Measurements from ENCODE around the gene MGA. TPM values are rescaled to one million over a fixed set of nuclear protein-coding genes. Genes with fewer than 3 reads are reported as not detected.
A peak's percentile ranks its signal among the peaks of the same experiment; 100 is the strongest.

Gene MGA
- polyA plus RNA-seq: 17.8 TPM

DNA sequence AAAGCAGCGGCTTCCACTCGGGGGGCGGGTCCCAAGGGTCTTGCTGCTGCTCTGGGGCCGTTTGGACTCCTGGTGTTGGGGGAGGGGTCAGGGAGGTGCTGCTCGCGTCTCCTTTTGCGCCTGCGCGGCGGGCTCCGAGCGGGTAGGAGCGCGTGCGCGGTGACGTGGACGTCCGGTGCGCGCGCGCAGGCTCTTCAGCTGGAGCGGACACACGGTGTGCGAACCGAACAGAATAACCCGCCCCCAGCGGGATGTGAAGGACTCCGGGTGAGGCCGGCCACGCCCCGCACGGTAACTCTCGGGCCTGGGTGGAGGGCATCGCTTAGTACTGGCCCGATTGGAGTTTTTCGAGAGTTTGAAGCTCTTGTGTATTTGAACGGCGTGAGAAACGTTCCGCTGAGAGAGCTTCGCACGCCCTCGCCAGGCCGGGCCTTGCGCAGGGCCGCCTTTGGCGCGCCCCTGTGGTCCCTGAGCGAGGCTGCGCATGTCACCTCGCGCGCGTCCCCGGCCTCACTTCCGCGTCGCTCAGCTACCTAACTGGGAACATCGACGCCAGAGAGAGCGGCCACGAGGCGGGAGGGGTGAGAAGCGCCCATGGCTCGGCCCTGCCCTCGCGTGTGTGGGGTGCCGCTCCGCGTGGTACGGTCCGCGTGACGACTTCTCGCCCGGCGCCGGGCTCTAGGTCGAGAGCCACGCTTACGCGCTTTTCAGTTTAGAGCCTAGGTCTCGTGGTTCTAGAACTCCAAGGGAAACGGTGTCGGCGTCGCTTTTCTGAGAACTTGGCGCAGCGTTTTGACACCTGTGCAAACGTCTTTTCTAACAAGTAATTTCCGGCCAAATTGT lies at the start of gene MGA:
TSS of gene MGA (plus strand) at position 171 of the 843 bp plus-strand sequence.
- peak within 1 kb of the TSS; percentile 94 to 98 (median 96) for H3K4me3 Mint-ChIP-seq
- H3K27ac Mint-ChIP-seq: peak within 1 kb of the TSS; percentile 95 to 99 (median 97)
- peaks cover 4% of the 10 kb centered on the region for H3K27me3 Mint-ChIP-seq
- H3K36me3 Mint-ChIP-seq: no peaks in the 10 kb centered on the region
- peaks cover 31 to 37% (median 33%) of the 10 kb centered on the region in 3 donors for H3K4me1 Mint-ChIP-seq
- peaks cover 0 to 2% (median 0%) of the 10 kb centered on the region in 3 donors for H3K9me3 Mint-ChIP-seq

DNA sequence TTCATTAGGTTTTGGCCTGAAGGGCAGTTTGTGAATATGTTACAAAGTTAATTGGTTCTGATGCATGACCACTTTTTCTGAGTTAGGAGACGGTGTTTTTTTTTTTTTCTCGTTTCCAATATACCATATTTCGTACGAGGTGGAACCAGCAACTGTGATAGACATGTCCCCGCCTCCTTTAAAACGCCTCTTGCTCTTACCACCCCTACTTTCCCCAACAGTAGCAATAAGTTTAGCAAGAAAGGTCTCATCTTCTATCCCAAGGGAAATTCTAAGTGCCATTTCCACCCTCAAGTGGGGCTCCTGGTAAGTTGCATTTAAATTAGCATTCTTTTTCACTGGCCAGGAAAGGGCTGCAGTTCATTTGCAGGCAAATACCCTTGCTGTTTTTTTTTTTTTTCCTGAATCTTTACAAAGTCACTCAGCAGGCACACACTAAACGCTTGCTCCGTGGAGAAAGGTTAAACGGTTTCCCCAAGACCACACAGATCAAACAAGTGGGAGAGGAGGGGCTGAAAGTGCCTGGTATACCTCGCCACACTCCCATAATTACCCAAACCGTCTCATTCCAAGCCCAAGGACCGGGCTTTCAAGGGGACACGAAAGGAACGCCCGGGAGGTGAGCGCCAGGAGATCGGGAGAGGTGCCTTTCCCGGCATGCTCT lies 39.5 kb upstream of the MGA start:
- Mint-ChIP-seq H3K27ac (peak overlapping the region; percentile 67 to 86 (median 76)), H3K36me3 (peaks cover 3% of the 10 kb centered on the region), H3K27me3 (peaks cover 2% of the 10 kb centered on the region), H3K4me1 (peaks cover 0 to 9% (median 7%) of the 10 kb centered on the region in 3 donors), H3K9me3 (peaks cover 0 to 3% (median 0%) of the 10 kb centered on the region in 3 donors), H3K4me3 (peak overlapping the region; percentile 77 to 89 (median 87))

DNA sequence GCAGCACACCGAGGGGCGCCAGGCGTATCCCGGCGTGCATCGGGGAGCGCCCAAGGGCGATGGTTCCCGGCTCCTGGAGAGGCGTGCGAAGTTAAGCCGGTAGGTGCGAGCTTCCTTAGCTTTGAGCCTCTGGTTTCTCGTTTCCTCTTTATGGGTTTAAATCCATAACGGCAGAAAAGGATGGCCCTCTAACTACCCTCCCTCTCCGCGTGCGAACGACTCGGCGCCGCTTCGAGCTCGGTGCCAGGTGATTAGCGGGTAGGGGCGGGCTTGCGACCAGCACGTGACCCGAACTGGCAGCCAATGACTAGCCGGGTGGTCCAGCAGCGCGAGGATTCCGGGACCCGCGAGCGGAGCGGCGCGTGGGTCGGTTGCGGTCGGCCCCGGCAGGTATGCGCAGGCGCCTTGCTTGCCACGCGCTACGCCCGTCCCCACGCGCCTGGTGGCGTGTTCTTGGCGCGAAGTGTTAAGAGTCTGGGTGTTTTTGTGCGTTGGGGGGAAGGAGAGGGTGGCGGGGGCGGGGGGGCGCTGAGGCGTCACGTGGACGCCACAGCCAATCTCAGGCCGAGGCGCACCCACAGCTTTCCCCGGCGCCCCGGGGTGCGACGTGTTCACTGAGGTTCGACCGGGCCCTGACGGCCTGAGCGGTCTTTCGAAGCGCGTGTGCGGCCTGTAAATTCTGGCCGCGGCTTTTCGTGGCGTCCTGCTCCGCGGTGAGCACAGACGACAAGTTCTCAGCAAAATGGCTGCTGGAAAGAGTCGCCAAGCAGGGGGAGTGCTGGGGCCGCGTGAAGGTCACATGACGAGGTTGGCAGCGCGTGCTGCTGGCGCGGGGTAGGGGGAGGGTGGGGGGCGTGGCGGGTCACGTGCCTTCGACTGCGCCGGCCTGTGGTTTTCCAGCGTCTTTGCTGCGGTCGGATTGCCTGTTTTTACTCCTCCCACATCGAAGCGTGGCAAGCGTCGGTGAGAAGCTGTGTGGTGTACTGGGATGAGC lies 38.7 kb upstream of the MGA start:
- Mint-ChIP-seq H3K36me3 (peaks cover 3% of the 10 kb centered on the region), H3K27me3 (peaks cover 2% of the 10 kb centered on the region), H3K4me3 (peak overlapping the region; percentile 77 to 89 (median 87)), H3K9me3 (peaks cover 0 to 3% (median 0%) of the 10 kb centered on the region in 3 donors), H3K27ac (peak overlapping the region; percentile 67 to 76 (median 71)), H3K4me1 (peaks cover 0 to 9% (median 7%) of the 10 kb centered on the region in 3 donors)

DNA sequence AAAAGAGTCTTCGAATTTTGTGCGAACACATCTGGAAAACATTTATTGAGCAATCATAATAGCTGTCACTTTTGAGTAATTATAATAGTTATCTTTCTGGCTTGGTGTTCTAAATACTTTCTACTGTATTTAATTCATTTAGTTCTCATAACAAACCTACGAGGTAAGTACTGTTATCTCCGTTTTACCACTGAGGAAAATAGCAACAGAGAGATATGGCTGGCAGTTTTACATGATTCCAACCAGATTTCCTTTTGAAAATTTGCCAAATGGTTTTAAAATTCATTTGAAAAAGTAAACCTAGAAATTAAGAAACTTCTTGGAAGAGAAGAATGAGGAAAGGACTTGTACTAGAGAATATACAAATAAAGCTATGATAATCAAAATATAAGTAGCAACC lies 37.3 kb upstream of the MGA start:
- Mint-ChIP-seq H3K9me3 (peaks cover 0 to 3% (median 0%) of the 10 kb centered on the region in 3 donors), H3K36me3 (no peaks in the 10 kb centered on the region), H3K27ac (peak overlapping the region in 1 of 3 donors; percentile 18), H3K4me1 (peaks cover 0 to 9% (median 7%) of the 10 kb centered on the region in 3 donors), H3K27me3 (peaks cover 2% of the 10 kb centered on the region), H3K4me3 (peak overlapping the region in 1 of 4 donors; percentile 48)

DNA sequence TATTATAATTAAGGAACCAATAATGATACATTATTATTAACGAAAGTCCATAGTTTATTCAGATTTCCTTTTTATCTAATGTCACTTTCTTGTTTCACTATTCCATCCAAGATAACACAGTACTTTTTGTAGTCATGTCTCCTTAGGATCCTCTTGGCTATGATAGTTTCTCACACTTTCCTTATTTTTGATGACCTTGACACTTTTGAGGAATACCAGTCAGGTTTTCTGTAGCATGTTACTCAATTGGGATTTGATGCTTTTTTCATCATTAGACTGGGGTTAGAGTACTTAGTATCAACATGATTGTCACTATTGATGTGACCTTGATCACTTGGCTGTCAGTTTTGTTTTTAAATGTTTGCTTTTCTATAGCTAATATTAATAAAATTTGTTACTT lies 33.0 kb upstream of the MGA start:
- no peaks in the 10 kb centered on the region for H3K36me3 Mint-ChIP-seq

DNA sequence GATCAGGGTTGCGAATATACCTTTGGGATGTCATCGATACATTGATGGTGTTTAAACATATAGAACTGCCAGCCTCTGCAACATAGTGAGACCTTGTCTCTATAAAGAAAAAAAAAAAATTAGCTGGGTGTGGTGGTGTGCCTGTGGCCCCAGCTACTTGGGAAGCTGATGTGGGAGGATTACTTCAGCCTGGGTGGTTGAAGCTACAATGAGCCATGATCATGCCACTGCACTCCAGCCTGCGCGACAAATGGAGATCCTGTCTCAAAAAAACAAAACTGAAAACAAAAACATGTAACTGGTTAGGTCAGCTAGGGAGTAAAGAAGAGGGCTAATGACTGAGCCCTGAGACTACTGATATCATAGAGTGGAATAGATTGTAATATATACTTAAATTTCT lies 30.7 kb upstream of the MGA start:
- H3K4me3 Mint-ChIP-seq: no peak overlapping the region
- no peaks in the 10 kb centered on the region for H3K27me3 Mint-ChIP-seq
- H3K27ac Mint-ChIP-seq: no peak overlapping the region
- no peaks in the 10 kb centered on the region for H3K36me3 Mint-ChIP-seq
- no peaks in the 10 kb centered on the region for H3K9me3 Mint-ChIP-seq
- peaks cover 15 to 16% (median 16%) of the 10 kb centered on the region in 3 donors for H3K4me1 Mint-ChIP-seq

More for the DNA sequence above, 33.0 kb upstream of the MGA start:
- Mint-ChIP-seq H3K27me3 (no peaks in the 10 kb centered on the region), H3K9me3 (no peaks in the 10 kb centered on the region), H3K4me3 (no peak overlapping the region), H3K27ac (no peak overlapping the region), H3K4me1 (peaks cover 3 to 6% (median 6%) of the 10 kb centered on the region in 3 donors)

DNA sequence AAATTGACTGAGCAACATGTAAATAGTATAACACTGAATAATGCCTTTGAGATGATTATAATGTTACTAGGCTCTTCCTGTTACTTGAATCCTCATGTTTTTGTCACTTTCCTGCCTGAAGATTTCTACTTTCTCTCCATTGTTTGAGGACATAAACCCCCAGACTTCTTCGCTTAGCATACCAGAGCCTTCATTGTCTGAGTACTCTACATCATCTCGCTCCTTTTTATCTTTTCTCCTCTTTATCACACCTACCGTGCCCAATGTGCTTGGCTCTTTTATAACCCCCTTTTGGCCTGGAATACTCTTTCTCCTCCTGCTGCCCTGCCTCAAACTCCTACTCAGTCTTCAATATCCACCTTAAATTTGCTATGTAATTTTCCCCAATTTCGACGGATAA lies 30.3 kb upstream of the MGA start:
- H3K27me3 Mint-ChIP-seq: no peaks in the 10 kb centered on the region
- H3K27ac Mint-ChIP-seq: no peak overlapping the region
- H3K9me3 Mint-ChIP-seq: no peaks in the 10 kb centered on the region
- H3K4me3 Mint-ChIP-seq: no peak overlapping the region
- no peaks in the 10 kb centered on the region for H3K36me3 Mint-ChIP-seq
- H3K4me1 Mint-ChIP-seq: peaks cover 18 to 20% (median 19%) of the 10 kb centered on the region in 3 donors

DNA sequence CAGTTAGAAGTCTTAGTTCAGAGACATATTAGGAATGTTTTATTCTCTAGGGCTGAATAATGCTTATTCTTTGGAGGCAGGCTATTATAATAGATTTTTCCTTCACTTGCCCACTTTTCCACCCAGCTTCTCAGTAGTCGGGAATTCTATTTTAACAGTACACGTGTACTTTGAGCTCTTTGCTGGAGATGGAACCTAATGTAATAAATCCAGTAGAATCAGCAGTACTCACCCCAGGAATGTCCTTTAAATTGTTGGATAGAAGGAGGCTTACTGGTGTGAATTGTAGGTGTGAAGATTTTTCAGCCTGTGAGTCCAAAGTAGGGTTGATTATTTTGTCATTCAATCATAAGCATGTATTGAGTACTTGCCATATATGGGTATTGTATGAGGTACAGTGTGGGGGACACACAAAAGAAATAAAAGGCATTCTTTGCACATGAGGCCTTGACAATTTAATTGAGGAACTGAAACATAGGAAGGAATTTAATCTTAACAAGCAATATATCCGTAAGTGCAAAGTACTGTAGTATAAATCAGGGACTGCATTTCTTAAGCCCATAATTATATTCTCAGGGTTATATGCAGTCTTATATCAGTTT lies 29.5 kb upstream of the MGA start:
- H3K4me3 Mint-ChIP-seq: no peak overlapping the region
- H3K27me3 Mint-ChIP-seq: no peaks in the 10 kb centered on the region
- H3K4me1 Mint-ChIP-seq: peaks cover 18 to 20% (median 19%) of the 10 kb centered on the region in 3 donors
- no peak overlapping the region for H3K27ac Mint-ChIP-seq
- H3K36me3 Mint-ChIP-seq: no peaks in the 10 kb centered on the region
- H3K9me3 Mint-ChIP-seq: no peaks in the 10 kb centered on the region

DNA sequence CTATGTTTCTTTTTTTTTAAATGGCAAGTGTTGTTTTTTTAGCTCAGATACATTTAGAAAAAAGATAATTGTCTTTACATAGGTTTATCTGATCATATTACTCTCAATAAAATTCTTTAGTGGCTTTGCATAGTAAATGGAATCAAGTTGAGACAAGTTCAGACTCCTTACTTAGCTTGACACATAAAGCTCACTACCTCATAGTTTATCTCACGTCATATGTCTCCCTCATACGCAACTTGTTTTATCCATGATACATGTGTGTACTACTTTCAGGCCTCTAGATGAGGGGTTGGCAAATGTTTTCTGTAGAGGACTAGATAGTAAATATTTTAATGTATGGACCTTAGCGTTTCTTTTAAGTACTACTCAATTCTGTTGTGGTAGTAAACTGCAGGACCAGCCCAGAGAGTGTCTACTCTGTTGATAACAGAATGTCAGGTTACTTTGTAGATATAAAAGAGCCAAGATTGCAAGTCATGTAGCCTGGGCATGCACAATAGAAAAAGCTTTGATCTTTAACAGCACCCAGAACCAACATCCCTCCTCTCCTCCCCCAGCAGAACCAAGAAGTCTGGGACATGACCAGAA lies 28.2 kb upstream of the MGA start:
- no peak overlapping the region for H3K4me3 Mint-ChIP-seq
- no peaks in the 10 kb centered on the region for H3K9me3 Mint-ChIP-seq
- no peaks in the 10 kb centered on the region for H3K27me3 Mint-ChIP-seq
- H3K4me1 Mint-ChIP-seq: peaks cover 18 to 20% (median 19%) of the 10 kb centered on the region in 3 donors
- no peaks in the 10 kb centered on the region for H3K36me3 Mint-ChIP-seq
- H3K27ac Mint-ChIP-seq: no peak overlapping the region

DNA sequence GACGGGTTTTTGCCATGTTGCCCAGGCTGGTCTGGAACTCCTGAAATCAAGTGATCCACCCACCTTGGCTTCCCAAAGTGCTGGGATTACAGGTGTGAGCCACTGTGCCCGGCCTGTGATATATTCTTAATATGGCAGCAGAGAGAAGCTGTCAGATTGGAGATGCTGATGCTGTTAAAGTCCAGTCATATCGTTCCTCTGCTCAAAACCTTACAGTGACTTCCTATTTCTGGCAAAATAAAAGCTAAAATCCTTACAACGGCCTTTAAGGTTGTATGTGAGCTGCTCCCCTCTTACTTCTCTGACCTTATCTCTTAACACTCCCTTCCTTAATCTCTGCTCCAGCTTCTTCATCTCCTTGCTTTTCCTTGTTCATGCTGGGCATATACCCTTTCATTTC lies 26.6 kb upstream of the MGA start:
- Mint-ChIP-seq H3K4me1 (peaks cover 15 to 20% (median 19%) of the 10 kb centered on the region in 3 donors), H3K27me3 (no peaks in the 10 kb centered on the region), H3K27ac (no peak overlapping the region), H3K4me3 (peak overlapping the region in 1 of 4 donors; percentile 44), H3K36me3 (no peaks in the 10 kb centered on the region), H3K9me3 (no peaks in the 10 kb centered on the region)

DNA sequence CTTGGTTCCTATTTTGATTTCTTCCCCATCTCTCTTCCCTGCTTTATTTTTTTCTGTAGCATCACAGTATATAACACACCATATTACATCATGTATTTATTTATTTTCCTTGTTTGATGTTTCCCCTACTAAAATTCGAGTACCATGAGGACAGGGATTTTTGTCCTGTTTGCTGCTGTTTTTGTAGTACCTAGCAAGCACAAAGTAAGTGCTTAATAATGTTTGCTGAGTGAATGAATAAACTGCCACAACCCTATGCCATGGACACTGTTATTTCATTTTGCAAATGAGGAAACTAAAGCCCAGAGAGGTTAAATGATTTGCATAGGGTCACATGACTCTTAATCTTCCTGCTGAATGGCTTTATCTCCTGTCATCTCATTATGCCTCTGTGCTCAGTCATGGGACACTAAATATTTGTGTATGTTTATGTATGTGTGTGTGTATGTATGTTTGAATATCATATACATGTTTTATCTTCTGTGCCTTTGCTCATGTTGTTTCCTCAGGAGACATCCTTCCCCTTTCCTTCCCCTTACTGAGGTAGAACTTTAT lies 26.1 kb upstream of the MGA start:
- Mint-ChIP-seq H3K4me3 (peak overlapping the region in 1 of 4 donors; percentile 44), H3K9me3 (no peaks in the 10 kb centered on the region), H3K36me3 (no peaks in the 10 kb centered on the region), H3K27me3 (no peaks in the 10 kb centered on the region), H3K4me1 (peaks cover 15 to 23% (median 19%) of the 10 kb centered on the region in 3 donors), H3K27ac (no peak overlapping the region)

DNA sequence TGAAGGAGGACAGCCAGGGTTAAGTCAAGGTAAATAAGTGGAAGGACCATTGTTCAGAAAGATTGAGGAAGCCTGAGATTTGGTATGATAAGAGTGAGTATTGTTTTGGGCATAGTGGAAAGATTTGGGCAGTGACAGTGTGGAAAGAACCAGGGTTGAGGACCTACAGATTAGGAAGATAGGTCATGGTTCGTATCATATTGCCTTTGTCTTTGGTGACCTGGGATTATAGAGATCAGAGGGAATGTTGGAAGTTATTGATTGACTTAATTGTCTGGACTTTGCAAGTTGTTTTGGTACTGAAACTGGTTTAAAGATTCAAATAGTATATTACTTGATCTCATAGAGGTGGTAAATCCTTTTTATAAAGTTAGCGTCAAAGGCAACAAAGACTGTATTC lies 23.1 kb upstream of the MGA start:
- Mint-ChIP-seq H3K27me3 (no peaks in the 10 kb centered on the region), H3K36me3 (no peaks in the 10 kb centered on the region), H3K4me1 (peaks cover 12 to 23% (median 13%) of the 10 kb centered on the region in 3 donors), H3K4me3 (no peak overlapping the region), H3K9me3 (no peaks in the 10 kb centered on the region), H3K27ac (no peak overlapping the region)

DNA sequence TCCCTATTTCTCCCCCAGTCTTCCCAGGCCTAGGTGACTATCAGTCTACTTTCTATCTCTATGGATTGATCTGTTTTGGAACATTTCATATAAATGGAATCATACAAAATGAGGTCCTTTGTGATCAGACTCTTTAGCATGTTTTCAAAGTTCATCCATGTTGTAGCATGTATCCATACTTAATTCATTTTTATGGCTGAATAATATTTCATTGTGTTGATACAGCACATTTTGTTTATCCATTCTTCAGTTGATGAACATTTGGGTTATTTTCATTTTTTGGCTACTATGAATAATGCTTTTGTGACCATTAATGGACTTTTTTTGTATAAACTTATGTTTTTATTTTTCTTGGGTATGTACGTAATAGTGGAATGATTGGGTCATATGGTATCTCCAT lies 19.2 kb upstream of the MGA start:
- Mint-ChIP-seq H3K27me3 (no peaks in the 10 kb centered on the region), H3K36me3 (no peaks in the 10 kb centered on the region), H3K4me3 (no peak overlapping the region), H3K9me3 (no peaks in the 10 kb centered on the region), H3K27ac (no peak overlapping the region), H3K4me1 (peaks cover 0 to 5% (median 0%) of the 10 kb centered on the region in 3 donors)
